Measurements from ENCODE around the gene DNMT3A. TPM values are rescaled to one million over a fixed set of nuclear protein-coding genes. Genes with fewer than 3 reads are reported as not detected.
A peak's percentile ranks its signal among the peaks of the same experiment; 100 is the strongest.

The DNMT3A gene
- total and polyA plus RNA-seq, 10 donors, result 9.0 to 64.6 (median 33.2) TPM

GRCh38 chr2:25281522-25281921, 60.2 kb downstream of the DNMT3A start:
- TF ChIP-seq POLR2A (IDR thresholded peaks at IDR 0.05) (no peak), CTCF (IDR thresholded peaks at IDR 0.05 in 8 of 11, conservative IDR thresholded peaks at IDR 0.05 in 3 of 11) (no peak), POLR2AphosphoS5 (IDR thresholded peaks at IDR 0.05) (no peak)
- peaks cover 0 to 37% (median 17%) of the 10 kb centered on the region in 6 donors for H3K36me3 ChIP-seq
- peak overlapping the region in 1 of 8 donors; percentile 19 for H3K27ac ChIP-seq
- DNase-seq, result no peak
- intact Hi-C loops (cut with DNase I; ENCODE audit: low total_unique reads), result no loop called here
- no peaks in the 10 kb centered on the region for H3K9me3 ChIP-seq
- 77 to 88% (median 83%) methylated on average over 5 of the region's 5 CpGs for WGBS, 5 donors
- H3K27me3 ChIP-seq (replicated peaks in 1 of 7), result no peaks in the 10 kb centered on the region
- H3K4me3 ChIP-seq, result no peak overlapping the region
- peaks cover 33 to 80% (median 64%) of the 10 kb centered on the region in 6 donors for H3K4me1 ChIP-seq

GRCh38 chr2:25280051-25280687, 61.6 kb downstream of the DNMT3A start:
- intact Hi-C loops (cut with DNase I; ENCODE audit: low total_unique reads), result no loop called here
- TF ChIP-seq POLR2A (IDR thresholded peaks at IDR 0.05) (no peak), CTCF (IDR thresholded peaks at IDR 0.05 in 8 of 11, conservative IDR thresholded peaks at IDR 0.05 in 3 of 11) (no peak), POLR2AphosphoS5 (IDR thresholded peaks at IDR 0.05) (no peak)
- no peaks in the 10 kb centered on the region for H3K27me3 ChIP-seq (replicated peaks in 1 of 7)
- H3K4me3 ChIP-seq, result no peak overlapping the region
- 69 to 80% (median 79%) methylated on average over 10 of the region's 10 CpGs for WGBS, 5 donors
- no peaks in the 10 kb centered on the region for H3K9me3 ChIP-seq
- peaks cover 0 to 37% (median 17%) of the 10 kb centered on the region in 6 donors for H3K36me3 ChIP-seq
- DNase-seq, result no peak
- peaks cover 38 to 80% (median 64%) of the 10 kb centered on the region in 6 donors for H3K4me1 ChIP-seq
- peak overlapping the region in 7 of 8 donors; percentile 33 to 96 (median 89) for H3K27ac ChIP-seq

GRCh38 chr2:25279091-25279651, 62.6 kb downstream of the DNMT3A start:
- Histone ChIP-seq H3K36me3 (peaks cover 0 to 41% (median 16%) of the 10 kb centered on the region in 6 donors), H3K9me3 (no peaks in the 10 kb centered on the region), H3K27me3 (replicated peaks in 1 of 7) (no peaks in the 10 kb centered on the region), H3K27ac (peak overlapping the region; percentile 21 to 96 (median 80)), H3K4me3 (peak overlapping the region in 1 of 8 donors; percentile 15), H3K4me1 (peaks cover 48 to 83% (median 68%) of the 10 kb centered on the region in 6 donors)
- peak; percentile 91 for DNase-seq
- TF ChIP-seq POLR2A (IDR thresholded peaks at IDR 0.05) (no peak), POLR2AphosphoS5 (IDR thresholded peaks at IDR 0.05) (peak in 2 of 3 donors; percentile 67 to 69), CTCF (IDR thresholded peaks at IDR 0.05 in 8 of 11, conservative IDR thresholded peaks at IDR 0.05 in 3 of 11) (no peak)
- WGBS, 5 donors, result 18 to 34% (median 29%) methylated on average over 12 of the region's 12 CpGs
- intact Hi-C loops (cut with DNase I; ENCODE audit: low total_unique reads), result no loop called here
